Ishikawa (cell line): Measurements from ENCODE around the gene TACC2.

Experiments
- CEBPB ChIP-seq: IDR thresholded peaks from 2 replicates; pipeline ENCODE4 v1.6.1; 2012
- CREB1 ChIP-seq: IDR thresholded peaks from 2 replicates; pipeline ENCODE4 v1.6.1; 2012; ENCODE audit warnings: low read depth
- EP300 ChIP-seq: IDR thresholded peaks from 2 replicates; pipeline ENCODE4 v1.6.1; 2012; ENCODE audit warnings: borderline replicate concordance
- FOXM1 ChIP-seq: IDR thresholded peaks from 2 replicates; pipeline ENCODE4 v1.6.1; 2012; ENCODE audit warnings: low read depth, borderline replicate concordance
- MAX ChIP-seq: IDR thresholded peaks from 2 replicates; pipeline ENCODE4 v1.6.1; 2012
- NFIC ChIP-seq: IDR thresholded peaks from 2 replicates; pipeline ENCODE4 v1.6.1; 2012
- RAD21 ChIP-seq: IDR thresholded peaks from 2 replicates; pipeline ENCODE4 v1.6.1; 2012; ENCODE audit warnings: low read depth
- REST ChIP-seq: IDR thresholded peaks from 2 replicates; pipeline ENCODE4 v1.6.1; 2012; ENCODE audit warnings: low read depth, mild to moderate bottlenecking
- TEAD4 ChIP-seq: IDR thresholded peaks from 2 replicates; pipeline ENCODE4 v1.6.1; 2012
- YY1 ChIP-seq: IDR thresholded peaks from 2 replicates; pipeline ENCODE4 v1.6.1; 2012; ENCODE audit warnings: low read depth

- TF ChIP-seq NFIC (no peak), CEBPB (no peak), RAD21 (no peak), CREB1 (no peak), MAX (no peak), YY1 (no peak), EP300 (no peak), REST (no peak), TEAD4 (no peak), FOXM1 (no peak)
Measured at GRCh38 chr10:122050811-122051210, 61.8 kb downstream of the TACC2 start.
